ENCODE results near the gene UQCRQ. TPM values are rescaled to one million over a fixed set of nuclear protein-coding genes. Genes with fewer than 3 reads are reported as not detected.
A peak's percentile ranks its signal among the peaks of the same experiment; 100 is the strongest.

UQCRQ gene
- total and polyA plus RNA-seq, 12 donors: 141 to 807 (median 522) TPM

GRCh38 chr5:132828846-132829494, 37.5 kb upstream of the UQCRQ start:
- Histone ChIP-seq H3K9me3 (replicated peaks in 1 of 3) (no peaks in the 10 kb centered on the region), H3K4me3 (peak overlapping the region in 1 of 4 donors; percentile 81), H3K36me3 (replicated peaks in 1 of 2) (no peaks in the 10 kb centered on the region), H3K4me1 (replicated peaks in 1 of 2) (peaks cover 6 to 7% of the 10 kb centered on the region in 2 donors), H3K27ac (peak overlapping the region in 1 of 5 donors; percentile 81), H3K27me3 (no peaks in the 10 kb centered on the region)
- WGBS, 4 donors: 67 to 79% (median 77%) methylated on average over 4 of the region's 4 CpGs
- TF ChIP-seq CTCF (IDR thresholded peaks at IDR 0.05): no peak
- TF ChIP-seq POLR2A (IDR thresholded peaks at IDR 0.05): no peak
- no peak for DNase-seq
- intact Hi-C loops (cut with DNase I): no loop called here

GRCh38 chr5:132829742-132830435, 36.6 kb upstream of the UQCRQ start:
- no peaks in the 10 kb centered on the region for H3K9me3 ChIP-seq (replicated peaks in 1 of 3)
- H3K27ac ChIP-seq: peak overlapping the region in 3 of 5 donors; percentile 50 to 81 (median 73)
- peak; percentile 14 to 16 for TF ChIP-seq POLR2A (IDR thresholded peaks at IDR 0.05)
- TF ChIP-seq CTCF (IDR thresholded peaks at IDR 0.05): peak; percentile 60 to 88 (median 76)
- no peaks in the 10 kb centered on the region for H3K36me3 ChIP-seq (replicated peaks in 1 of 2)
- no peaks in the 10 kb centered on the region for H3K27me3 ChIP-seq
- H3K4me3 ChIP-seq: peak overlapping the region in 3 of 4 donors; percentile 25 to 81 (median 50)
- intact Hi-C loops (cut with DNase I): loop anchor here in 1 of 2 donors (5.0 kb wide), 1 partner anchor 37 kb away; the partner anchor contains the start of genes GDF9 and UQCRQ
- DNase-seq: peak; percentile 65 to 87 (median 78)
- H3K4me1 ChIP-seq (replicated peaks in 1 of 2): peaks cover 6 to 7% of the 10 kb centered on the region in 2 donors
- WGBS, 4 donors: 2 to 10% (median 5%) methylated on average over 2 to 75 of the region's 75 CpGs

- no peak for TF ChIP-seq CTCF (IDR thresholded peaks at IDR 0.05)
- TF ChIP-seq POLR2A (IDR thresholded peaks at IDR 0.05): no peak
- WGBS, 4 donors: 5 to 42% (median 15%) methylated on average over 6 to 78 of the region's 78 CpGs
- peaks cover 6 to 7% of the 10 kb centered on the region in 2 donors for H3K4me1 ChIP-seq (replicated peaks in 1 of 2)
- intact Hi-C loops (cut with DNase I): loop anchor here in 1 of 2 donors (5.0 kb wide), 1 partner anchor 37 kb away; the partner anchor contains the start of genes GDF9 and UQCRQ
- H3K9me3 ChIP-seq (replicated peaks in 1 of 3): no peaks in the 10 kb centered on the region
- H3K4me3 ChIP-seq: peak within 1 kb of the TSS in 3 of 4 donors; percentile 25 to 81 (median 50)
- H3K36me3 ChIP-seq (replicated peaks in 1 of 2): no peaks in the 10 kb centered on the region
- peak within 1 kb of the TSS in 3 of 5 donors; percentile 50 to 81 (median 73) for H3K27ac ChIP-seq
- peak in 6 of 7 donors; percentile 45 to 59 (median 50) for DNase-seq
- H3K27me3 ChIP-seq: no peaks in the 10 kb centered on the region
Measured at GRCh38 chr5:132830436-132831094, 35.9 kb upstream of the UQCRQ start, which contains the start of gene SHROOM1. Gene SHROOM1, minus strand, starts transcription at chr5:132830647. Its CDS starts 4,507 bp downstream, at chr5:132826140.

Measured in adrenal gland (tissue), 12 donors.